Thyroid gland (tissue), 4 donors: ENCODE data around the gene WDR26. TPM values are rescaled to one million over a fixed set of nuclear protein-coding genes. Genes with fewer than 3 reads are reported as not detected.

Source experiments
- DNase-seq, 2 donors: peaks; one replicate each; pipeline ENCODE4 v3.0.0-alpha.2; 2019
- H3K27ac ChIP-seq, 3 donors: fragments of 200-600 bp; sonication (generic); 1 replicate in 2 of 3; 2 replicates in 1 of 3; pipeline ENCODE4 v1.5.1; 2016 to 2019; ENCODE audit warnings: mild to moderate bottlenecking in 1 of 3, moderate library complexity in 1 of 3
- H3K27me3 ChIP-seq: fragments of 200-600 bp; sonication (generic); one replicate; pipeline ENCODE4 v1.5.1; 2019
- H3K36me3 ChIP-seq, 2 donors: fragments of 200-600 bp; sonication (generic); one replicate each; pipeline ENCODE4 v1.5.1; 2016 to 2019
- H3K4me1 ChIP-seq, 2 donors: fragments of 200-600 bp; sonication (generic); one replicate each; pipeline ENCODE4 v1.5.1; 2017 to 2019
- H3K4me3 ChIP-seq, 3 donors: fragments of 200-600 bp; sonication (generic); replicated peaks in 1 of 3; 1 replicate in 2 of 3; 2 replicates in 1 of 3; pipeline ENCODE4 v1.5.1; 2016; ENCODE audit warnings: mild to moderate bottlenecking in 1 of 3
- H3K9me3 ChIP-seq: fragments of 200-600 bp; sonication (generic); one replicate; pipeline ENCODE4 v1.5.1; 2017
- POLR2A ChIP-seq, 2 donors: fragments of 450-650 bp; IDR thresholded peaks; one replicate each; pipeline ENCODE4 v1.6.1; 2017; ENCODE audit warnings: antibody characterized with exemption in 2 of 2, mild to moderate bottlenecking in 2 of 2, moderate library complexity in 1 of 2
- WGBS, 2 donors: methylation state at CpG; one replicate each; pipeline ENCODE4 v1.1.5; 2017; 5-methylcytosine and 5-hydroxymethylcytosine counted together
- intact Hi-C: fragments of 100-400 bp; cut with DNase I; formaldehyde crosslinking; loops from one replicate; pipeline ENCODE4 v1.15.1; 2023
- total RNA-seq, 4 donors: library from RNA; depleted of rRNA; stranded (reverse); fragments of >200 nt; gene quantifications; one replicate each; pipeline ENCODE4 v1.2.3, GENCODE V29; 2016
- TF ChIP-seq, protein P1 (sequence below), 6 experiments: fragments of 200-600 bp in 3 of 6; fragments of 450-650 bp in 3 of 6; sonication (generic) in 3 of 6; IDR thresholded peaks; one replicate each; pipeline ENCODE4 v1.5.1; 2016 to 2019; ENCODE audit warnings: antibody characterized with exemption in 6 of 6, mild to moderate bottlenecking in 2 of 6, inconsistent platforms in 1 of 6, moderate library complexity in 1 of 6

WDR26 gene
- total RNA-seq, 4 donors from 2014 or later, result 72.8 to 116 (median 89.2) TPM

DNA sequence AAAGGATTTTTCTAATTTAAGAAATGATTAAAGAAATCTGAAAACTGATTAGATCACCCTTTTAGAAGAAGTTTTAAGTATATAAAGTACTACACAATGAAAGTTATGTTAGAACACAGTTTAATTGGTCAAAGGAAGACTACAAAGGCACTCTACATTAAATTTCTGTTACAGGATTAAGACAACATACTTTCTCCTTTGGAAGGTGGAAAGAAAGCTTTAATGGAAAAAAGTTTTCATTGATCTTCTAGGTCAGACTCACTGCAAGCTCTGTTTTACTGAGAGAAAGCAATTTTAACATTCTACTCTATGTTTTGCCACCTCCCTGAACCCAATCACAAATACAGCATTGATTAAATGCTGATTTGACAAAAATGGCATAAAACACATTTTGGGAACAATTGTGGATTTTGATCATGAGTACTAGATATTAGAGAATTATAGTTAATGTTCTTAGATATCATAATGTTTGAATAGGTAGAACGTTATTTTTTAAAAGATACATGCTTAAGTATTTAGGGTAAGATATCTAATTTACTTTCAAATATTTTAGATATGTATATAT is 32.0 kb downstream of the WDR26 start:
- no peaks in the 10 kb centered on the region for H3K27me3 ChIP-seq
- no peak for DNase-seq
- peaks cover 61 to 77% of the 10 kb centered on the region in 2 donors for H3K36me3 ChIP-seq
- no peaks in the 10 kb centered on the region for H3K4me1 ChIP-seq
- TF ChIP-seq, protein P1, sequence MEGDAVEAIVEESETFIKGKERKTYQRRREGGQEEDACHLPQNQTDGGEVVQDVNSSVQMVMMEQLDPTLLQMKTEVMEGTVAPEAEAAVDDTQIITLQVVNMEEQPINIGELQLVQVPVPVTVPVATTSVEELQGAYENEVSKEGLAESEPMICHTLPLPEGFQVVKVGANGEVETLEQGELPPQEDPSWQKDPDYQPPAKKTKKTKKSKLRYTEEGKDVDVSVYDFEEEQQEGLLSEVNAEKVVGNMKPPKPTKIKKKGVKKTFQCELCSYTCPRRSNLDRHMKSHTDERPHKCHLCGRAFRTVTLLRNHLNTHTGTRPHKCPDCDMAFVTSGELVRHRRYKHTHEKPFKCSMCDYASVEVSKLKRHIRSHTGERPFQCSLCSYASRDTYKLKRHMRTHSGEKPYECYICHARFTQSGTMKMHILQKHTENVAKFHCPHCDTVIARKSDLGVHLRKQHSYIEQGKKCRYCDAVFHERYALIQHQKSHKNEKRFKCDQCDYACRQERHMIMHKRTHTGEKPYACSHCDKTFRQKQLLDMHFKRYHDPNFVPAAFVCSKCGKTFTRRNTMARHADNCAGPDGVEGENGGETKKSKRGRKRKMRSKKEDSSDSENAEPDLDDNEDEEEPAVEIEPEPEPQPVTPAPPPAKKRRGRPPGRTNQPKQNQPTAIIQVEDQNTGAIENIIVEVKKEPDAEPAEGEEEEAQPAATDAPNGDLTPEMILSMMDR (IDR thresholded peaks at IDR 0.05), result no peak
- TF ChIP-seq POLR2A (IDR thresholded peaks at IDR 0.05), result no peak
- 92% methylated on average over 1 of the region's 1 CpG for WGBS, 2 donors
- no peak overlapping the region for H3K27ac ChIP-seq
- intact Hi-C loops, result no loop called here
- no peak overlapping the region for H3K4me3 ChIP-seq
- no peaks in the 10 kb centered on the region for H3K9me3 ChIP-seq

DNA sequence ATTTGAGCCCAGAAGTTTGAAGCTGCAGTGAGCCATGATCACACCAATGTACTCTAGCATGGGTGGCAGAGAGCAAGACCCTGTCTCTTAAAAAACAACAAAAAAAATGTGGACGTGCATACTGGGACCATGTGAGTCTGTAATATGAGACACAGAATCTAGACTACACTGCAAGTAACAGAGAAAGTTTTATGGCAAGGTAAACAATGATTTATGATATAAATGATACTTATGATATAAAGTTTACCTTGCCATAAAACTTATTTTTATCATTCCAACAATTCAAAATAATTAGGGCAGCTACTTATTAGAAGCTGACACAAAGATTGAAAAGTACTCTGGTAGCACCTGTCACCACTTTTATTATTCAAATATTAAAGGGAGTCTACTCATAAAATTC is 34.7 kb downstream of the WDR26 start:
- H3K36me3 ChIP-seq, result peaks cover 63 to 84% of the 10 kb centered on the region in 2 donors
- intact Hi-C loops, result no loop called here

DNA sequence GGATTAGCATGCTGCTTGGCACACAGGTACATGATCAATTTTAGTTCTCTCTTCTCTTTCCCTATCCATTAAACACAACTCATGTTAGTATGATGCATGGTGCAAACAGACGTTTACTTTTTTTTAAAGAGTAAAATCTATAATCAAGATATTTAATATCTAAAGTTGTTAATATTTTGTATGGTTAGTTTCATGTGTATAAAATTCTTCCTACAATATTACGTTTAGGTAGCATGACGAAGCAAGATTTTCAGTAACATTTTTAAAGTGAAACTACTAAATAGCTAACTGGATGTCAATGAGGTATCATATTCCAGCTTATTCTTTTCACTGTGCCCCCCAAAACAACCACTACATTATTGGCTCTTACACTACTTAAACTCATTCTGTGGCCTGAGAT is 41.3 kb downstream of the WDR26 start:
- H3K36me3 ChIP-seq, result peaks cover 58 to 69% of the 10 kb centered on the region in 2 donors
- no peaks in the 10 kb centered on the region for H3K4me1 ChIP-seq
- DNase-seq, result no peak
- H3K27me3 ChIP-seq, result no peaks in the 10 kb centered on the region
- no peak overlapping the region for H3K27ac ChIP-seq
- TF ChIP-seq, protein P1 (IDR thresholded peaks at IDR 0.05), result no peak
- TF ChIP-seq POLR2A (IDR thresholded peaks at IDR 0.05), result no peak
- intact Hi-C loops, result no loop called here
- no peak overlapping the region for H3K4me3 ChIP-seq
- WGBS, 2 donors, result 92 to 93% methylated on average over 3 of the region's 3 CpGs
- H3K9me3 ChIP-seq, result no peaks in the 10 kb centered on the region

More for the DNA sequence above, 34.7 kb downstream of the WDR26 start:
- Histone ChIP-seq H3K4me3 (no peak overlapping the region), H3K27ac (no peak overlapping the region), H3K9me3 (no peaks in the 10 kb centered on the region), H3K27me3 (no peaks in the 10 kb centered on the region), H3K4me1 (no peaks in the 10 kb centered on the region)
- 77 to 87% methylated on average over 1 of the region's 1 CpG for WGBS, 2 donors
- TF ChIP-seq, protein P1 (IDR thresholded peaks at IDR 0.05), result no peak
- TF ChIP-seq POLR2A (IDR thresholded peaks at IDR 0.05), result no peak
- no peak for DNase-seq

DNA sequence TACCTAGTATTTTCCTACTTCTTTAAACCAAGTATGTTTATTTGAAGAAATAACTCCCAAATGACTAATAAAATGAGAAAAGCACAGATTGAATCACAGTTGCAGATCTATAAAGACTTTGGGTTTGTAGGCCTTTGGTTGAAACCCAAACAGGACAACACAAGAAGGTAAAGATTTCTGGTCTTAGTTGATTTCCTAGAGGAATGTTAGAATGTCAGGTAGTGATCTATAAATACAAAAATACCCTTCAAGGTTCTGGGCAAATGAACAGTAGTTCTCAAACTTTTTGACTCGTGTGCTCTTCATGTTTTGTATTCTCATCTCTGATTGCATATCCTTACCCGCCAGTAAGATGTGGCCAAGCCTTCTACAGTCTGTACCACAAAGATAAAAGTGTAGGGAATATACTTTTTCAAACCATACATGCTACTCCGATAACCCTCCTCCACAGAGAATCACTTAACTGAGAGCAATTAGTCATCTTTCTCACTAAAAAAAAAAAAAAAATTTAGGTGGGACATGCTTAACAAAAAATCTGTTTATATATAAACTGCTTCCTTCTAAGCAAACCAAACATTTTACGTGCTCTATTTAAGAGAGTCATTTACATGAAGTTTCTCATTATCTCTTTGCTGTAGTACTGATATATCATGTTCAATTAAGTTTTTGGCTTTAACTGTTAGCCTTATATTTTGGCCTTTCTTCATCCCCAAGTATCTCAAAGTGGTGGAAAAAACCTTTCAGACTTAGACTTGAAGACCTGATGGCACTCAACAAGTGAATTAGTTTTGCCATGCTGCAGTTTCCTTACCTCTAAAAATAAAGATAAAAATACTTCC is 42.0 kb downstream of the WDR26 start:
- Histone ChIP-seq H3K27me3 (no peaks in the 10 kb centered on the region), H3K9me3 (no peaks in the 10 kb centered on the region), H3K4me1 (no peaks in the 10 kb centered on the region), H3K27ac (no peak overlapping the region), H3K4me3 (no peak overlapping the region), H3K36me3 (peaks cover 55 to 64% of the 10 kb centered on the region in 2 donors)
- no peak for DNase-seq
- TF ChIP-seq POLR2A (IDR thresholded peaks at IDR 0.05), result no peak
- TF ChIP-seq, protein P1 (IDR thresholded peaks at IDR 0.05), result no peak
- WGBS, 2 donors, result 70 to 84% methylated on average over 4 of the region's 4 CpGs
- intact Hi-C loops, result no loop called here

DNA sequence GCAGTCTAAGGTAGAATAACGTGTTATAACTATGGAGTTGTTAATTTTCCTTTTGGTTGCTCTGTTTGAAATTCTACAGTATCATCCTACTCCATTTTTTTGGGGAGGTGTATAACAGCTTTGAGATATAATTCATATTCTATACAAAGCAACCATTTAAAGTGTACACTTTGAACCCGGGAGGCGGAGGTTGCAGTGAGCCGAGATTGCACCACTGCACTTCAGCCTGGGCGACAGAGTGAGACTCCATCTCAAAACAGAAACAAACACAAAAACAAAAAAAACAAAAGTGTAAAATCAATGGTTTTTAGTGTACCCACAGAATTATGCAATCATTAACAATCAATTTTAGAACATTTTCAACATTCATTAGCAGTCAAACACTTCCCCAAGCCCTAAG is 44.1 kb downstream of the WDR26 start:
- no peak overlapping the region for H3K27ac ChIP-seq
- no peaks in the 10 kb centered on the region for H3K9me3 ChIP-seq
- no peak for TF ChIP-seq POLR2A (IDR thresholded peaks at IDR 0.05)
- TF ChIP-seq, protein P1 (IDR thresholded peaks at IDR 0.05), result no peak
- intact Hi-C loops, result no loop called here
- DNase-seq, result no peak
- WGBS, 2 donors, result 95 to 97% methylated on average over 5 of the region's 5 CpGs
- H3K4me1 ChIP-seq, result no peaks in the 10 kb centered on the region
- peaks cover 47 to 54% of the 10 kb centered on the region in 2 donors for H3K36me3 ChIP-seq
- H3K4me3 ChIP-seq, result no peak overlapping the region
- H3K27me3 ChIP-seq, result no peaks in the 10 kb centered on the region
